HPDE6-E6E7 (cell line): ENCODE data around the gene APOH.
"Not testable (repeated sequence)": the region's sequence is repeated elsewhere in the genome, so short reads cannot be mapped to it uniquely, and the experiment has no call there.

ENCODE experiments used
- DNase-seq: peaks from one replicate; pipeline ENCODE4 v3.0.0; 2011; ENCODE audit warnings: missing footprints; ENCODE audit errors: extremely low spot score

Gene APOH, protein sequence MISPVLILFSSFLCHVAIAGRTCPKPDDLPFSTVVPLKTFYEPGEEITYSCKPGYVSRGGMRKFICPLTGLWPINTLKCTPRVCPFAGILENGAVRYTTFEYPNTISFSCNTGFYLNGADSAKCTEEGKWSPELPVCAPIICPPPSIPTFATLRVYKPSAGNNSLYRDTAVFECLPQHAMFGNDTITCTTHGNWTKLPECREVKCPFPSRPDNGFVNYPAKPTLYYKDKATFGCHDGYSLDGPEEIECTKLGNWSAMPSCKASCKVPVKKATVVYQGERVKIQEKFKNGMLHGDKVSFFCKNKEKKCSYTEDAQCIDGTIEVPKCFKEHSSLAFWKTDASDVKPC

DNA sequence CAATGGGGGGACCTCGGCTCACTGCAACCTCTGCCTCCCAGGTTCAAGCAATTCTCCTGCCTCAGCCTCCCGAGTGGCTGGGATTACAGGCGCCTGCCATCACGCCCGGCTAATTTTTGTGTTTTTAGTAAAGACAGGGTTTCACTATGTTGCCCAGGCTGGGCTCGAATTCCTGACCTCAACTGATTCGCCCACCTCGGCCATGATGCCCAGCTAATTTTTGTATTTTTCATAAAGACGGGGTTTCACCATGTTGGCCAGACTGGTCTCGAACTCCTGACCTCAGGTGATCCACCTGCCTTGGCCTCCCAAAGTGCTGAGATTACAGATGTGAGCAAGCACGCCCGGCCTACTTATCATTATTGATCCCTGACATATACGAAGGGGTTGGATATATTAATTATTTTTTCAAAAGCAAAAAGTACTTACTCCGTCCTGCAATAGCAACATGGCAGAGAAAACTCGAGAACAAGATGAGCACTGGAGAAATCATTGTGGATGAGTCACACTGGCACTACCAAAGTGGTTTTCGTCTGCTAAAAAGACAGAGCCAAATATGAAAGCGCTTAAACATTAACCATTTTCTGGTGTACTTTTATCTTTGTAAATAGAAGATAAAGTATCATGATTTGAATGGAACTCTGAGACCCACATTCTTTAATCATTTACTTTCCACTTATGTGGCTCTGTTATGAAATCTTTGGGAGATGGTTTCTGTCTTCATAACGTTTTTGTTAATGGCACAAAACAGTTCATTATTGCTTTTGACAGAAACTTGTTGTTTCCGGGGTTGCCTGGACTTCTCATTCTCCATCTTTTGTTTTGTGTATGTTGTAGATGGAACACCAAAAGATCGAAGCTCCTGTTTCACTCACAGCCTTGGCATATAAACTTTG lies at the start of gene APOH:
TSS of gene APOH (minus strand) at position 529 of the 896 bp plus-strand sequence. CDS start at position 493, 36 bp downstream.
- DNase-seq: no peak

DNA sequence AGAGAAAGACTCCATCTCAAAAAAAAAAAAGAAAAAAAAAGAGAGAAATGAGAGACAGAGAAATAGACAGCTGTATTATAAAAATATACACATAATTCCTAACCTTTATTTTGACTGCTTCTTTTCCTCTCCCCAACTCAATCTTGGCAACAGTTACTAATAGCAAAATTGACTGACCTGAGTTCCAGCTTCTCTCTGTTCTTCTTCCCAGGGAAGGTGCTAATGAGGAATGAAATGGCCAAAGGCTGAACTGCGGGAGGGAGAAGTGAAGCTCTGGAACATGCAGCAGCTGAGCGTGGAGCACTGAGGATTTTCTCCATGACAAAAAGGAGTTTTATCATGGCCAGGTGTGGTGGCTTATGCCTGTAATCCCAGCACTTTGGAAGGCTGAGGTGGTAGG lies 48.0 kb upstream of the APOH start:
- no peak for DNase-seq

DNA sequence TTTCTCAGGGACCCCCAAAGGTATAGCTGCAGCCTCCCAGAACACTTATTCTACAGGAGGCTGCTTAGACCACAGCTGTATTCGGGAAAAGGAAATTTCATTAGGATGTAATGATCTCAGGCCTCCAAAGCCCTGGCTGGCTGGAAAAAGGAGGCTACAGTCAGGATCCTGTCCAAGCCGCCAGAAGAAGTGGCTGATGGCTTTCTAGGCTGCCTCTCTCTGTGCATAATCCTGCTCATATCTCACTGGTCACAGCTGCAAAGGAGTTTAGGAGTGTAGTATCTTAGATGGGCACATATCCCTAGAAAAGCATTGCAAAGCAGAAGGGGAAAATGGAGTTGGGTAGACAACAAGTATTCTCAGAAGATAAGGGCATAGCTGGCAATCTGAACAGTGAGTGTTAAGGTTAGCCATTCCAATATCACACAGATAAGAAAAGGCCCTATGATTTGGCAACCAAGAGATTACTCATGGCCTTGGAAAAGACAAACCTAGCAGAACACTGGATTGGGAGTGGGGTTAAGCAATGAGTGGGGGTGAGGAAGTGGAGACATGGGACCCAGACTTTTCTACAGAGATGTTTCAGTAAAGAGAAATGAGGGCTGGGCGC lies 47.2 kb upstream of the APOH start:
- no peak for DNase-seq

DNA sequence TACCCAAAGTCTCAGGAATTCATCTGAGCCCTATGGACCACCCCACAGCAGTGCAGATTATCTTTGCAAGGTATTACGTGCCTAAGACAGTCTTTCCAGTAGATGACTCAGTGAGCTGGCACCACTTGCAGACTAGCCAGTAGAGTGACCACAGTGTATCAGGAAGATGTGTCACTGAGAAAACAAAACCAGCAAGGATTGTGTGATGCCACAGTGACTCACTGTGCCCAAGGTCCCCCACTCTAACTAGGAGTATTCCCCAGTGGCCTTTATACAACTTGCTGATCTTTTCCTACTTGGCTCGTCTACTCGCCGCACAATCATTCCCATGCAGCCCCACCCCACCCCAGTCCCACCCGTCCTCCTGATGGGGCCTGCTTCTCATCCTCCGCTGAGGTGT lies 46.4 kb upstream of the APOH start:
- peak; percentile 91 for DNase-seq

DNA sequence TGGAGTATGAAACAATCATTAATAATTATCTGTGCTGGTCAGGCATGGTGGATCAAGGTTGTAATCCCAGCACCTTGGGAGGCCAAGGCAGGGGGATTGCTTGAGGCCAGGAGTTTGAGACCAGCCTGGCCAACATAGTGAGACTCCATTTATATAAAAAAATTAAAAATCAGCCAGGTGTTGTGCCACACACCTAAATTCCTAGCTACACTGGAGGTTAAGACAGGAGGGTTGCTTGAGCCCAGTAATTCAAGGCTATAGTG lies 44.3 kb upstream of the APOH start:
- DNase-seq: no peak

DNA sequence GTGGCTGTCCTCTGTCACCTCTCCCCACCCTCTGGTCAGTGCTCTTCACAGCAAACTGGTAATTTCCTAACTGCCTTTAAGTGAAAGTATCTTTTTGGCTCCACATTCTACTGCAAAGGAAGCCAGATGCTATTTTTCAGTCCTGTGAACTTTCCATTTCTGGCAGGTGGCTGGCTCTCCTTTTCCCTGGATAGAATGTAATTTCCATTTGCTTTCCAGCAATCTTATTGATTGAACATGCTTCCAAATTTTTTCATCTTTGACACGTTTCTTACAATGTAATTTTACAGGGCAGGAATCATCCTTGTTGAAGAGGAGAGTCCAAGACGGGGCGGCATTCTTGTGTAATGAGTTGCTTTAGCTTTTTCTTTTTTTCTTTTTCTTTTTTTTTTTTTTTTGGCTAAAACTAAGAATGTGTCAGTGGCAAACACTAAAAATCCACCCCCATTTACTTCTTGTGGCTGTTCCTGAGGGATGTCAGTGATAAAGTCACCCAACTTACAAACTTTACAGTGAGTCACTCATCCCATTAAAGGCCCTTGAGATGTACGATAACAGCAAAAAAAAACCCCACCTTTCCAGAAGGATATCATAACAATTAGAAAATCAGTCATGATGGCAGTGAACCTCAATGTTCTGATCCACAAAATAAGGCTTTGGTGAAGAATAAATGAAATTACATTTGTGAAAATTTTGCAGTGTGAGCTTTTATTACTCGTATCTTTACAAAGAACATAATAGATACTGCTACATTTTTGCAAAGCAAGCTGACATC lies 43.8 kb upstream of the APOH start:
- no peak for DNase-seq

DNA sequence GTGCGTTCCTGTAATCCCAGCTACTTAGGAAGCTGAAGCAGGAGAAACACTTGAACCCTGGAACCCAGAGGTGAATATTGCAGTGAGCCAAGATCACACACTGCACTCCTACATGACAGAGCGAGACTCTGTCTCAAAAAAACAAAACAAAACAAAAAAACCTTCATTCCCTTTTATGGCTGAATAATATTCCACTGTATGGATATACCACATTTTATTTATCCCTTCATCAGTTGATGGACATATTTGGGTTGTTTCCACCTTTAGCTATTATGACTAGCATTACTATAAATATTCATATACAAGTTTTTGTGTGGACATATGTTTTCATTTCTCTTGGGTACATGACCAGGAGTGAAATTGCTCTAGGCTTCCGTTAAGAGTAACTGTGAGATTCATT lies 42.3 kb upstream of the APOH start:
- DNase-seq: no peak

DNA sequence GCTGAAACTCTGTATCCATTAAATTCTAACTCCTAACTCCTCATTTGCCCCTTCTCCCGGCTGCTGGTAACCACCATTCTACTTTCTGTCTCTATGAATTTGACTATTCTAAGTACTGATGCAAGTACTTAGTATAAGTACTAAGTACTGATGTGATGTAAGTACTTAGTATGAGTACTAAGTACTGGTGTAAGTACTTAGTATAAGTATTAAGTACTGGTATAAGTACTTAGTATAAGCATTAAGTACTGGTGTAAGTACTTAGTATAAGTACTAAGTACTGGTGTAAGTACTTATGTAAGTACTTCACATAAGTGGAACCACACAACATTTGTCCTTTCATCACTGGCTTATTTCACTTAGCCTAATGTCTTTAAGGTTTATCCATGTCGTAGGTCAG lies 40.9 kb upstream of the APOH start:
- no peak for DNase-seq

DNA sequence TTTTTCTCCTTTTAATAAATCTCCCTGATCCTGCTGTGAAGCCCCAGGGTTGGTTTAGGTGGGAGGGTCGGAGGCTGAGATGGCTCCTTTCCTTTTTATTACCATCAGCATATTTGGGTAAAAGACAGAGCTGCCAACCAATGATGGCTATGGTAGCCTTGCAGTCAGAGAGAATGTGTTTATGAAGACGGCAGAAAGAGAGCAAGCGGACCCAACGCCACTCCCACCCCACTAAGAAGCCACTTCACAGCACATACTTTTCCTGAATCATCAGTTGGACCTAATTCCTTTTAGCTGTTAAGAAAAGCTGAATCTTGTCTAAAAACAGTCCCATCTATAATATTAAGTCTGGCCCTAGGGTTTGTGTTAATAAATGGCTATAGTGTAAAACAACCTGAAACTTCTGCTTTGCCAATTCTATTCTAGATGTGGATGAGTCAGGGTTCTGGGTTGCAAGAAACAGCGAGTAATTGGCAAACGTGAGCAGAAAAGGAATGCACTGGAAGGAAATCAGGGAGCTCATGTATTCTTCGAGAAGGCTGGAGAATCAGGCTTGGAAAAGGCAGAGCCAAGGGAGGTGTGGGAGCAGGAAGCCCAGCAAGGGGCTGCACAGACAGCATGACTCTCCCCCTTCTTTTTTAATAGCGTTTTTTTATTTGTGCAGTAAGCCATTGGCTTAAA lies 39.2 kb upstream of the APOH start:
- DNase-seq: no peak

DNA sequence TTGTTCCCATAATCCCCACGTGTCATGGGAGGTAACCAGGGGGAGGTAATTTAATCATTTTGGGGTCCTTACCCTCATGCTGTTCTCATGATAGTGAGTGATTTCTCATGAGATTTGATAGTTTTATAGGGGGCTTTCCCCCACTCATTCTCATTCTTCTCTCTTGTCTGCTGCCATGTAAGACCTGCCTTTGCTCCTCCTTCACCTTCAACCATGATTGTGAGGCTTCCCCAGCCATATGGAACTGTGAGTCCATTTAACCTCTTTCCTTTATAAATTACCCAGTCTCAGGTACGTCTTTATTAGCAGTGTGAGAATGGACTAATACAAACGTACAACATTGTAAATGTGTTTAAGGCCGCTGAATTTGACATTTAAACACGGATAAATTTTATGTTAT lies 35.5 kb upstream of the APOH start:
- DNase-seq: no peak

DNA sequence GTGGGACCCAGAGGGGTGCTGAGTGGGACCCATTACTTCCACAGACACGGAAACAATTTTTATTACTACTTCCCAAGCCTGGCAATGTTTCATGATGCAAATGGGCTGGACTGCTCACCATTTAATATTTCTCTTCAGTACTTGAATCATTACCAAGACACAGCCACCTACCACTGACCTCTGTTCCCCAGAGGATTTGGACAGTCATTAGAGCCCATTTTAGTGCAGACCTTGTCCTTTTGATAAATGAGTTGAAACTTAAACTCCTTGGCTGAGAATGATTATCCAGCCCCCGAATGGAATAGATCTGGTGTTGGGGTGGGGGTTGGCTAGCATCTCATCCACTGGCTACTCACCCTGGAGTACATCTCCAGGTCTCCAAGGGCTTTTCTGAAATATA lies 33.6 kb upstream of the APOH start:
- DNase-seq: no peak

DNA sequence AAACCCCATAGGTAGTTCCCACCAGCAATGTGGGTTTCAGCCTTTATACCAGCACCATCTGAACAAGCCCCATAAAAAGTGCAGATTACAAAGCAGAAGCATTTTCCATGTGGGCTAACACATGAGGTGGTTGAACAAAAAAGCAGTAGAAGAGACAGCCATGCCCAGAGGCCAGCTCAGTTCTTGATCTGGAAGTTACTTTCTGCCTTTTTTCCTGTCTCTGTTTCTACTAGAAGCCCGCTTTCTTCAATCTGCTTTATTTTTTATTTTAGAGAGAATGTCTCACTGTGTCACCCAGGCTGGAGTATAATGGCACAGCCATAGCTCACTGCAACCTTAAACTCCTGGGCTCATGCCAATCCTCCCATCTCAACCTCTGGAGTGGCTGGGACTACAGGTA lies 31.5 kb upstream of the APOH start:
- no peak for DNase-seq

DNA sequence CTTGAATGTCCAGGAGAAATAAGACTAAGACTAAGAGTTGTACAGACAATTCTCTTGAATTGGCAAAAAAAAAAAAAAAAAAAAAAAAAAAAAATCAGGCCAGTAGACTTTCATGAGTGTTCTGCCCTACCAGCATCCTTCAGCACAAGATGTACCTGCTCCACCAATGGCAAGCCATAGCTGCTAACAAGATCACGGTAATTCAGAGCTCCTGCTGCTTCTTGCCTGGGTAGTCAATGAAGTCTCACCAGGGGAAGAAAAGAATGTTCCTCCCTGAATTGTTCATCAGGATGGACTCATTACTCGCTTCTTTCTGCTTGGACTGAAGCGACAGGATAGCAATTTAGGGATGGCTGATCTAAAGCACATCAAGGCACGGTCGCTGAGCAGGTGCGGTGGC lies 31.1 kb upstream of the APOH start:
- DNase-seq: no peak

DNA sequence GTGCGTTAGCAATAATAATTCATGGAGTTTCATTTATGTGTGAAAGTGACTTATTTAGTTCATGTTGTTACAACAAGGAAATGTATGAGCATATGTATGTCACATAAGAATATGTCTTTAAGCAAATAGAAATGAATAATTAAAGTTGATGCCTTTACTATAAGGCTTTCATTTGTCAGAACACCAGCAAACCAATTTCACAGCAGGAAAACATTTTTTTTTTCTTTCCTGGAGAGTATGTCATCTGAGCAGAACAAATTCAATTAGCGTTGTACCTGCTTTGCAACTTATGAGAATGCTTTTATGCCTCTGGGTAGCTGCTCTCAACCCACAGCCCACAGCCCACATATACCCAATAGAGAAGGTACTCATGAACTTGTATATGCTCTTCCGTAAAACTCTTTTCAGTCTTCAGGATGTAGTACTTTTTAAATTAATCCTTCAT lies 26.3 kb upstream of the APOH start:
- DNase-seq: no peak

DNA sequence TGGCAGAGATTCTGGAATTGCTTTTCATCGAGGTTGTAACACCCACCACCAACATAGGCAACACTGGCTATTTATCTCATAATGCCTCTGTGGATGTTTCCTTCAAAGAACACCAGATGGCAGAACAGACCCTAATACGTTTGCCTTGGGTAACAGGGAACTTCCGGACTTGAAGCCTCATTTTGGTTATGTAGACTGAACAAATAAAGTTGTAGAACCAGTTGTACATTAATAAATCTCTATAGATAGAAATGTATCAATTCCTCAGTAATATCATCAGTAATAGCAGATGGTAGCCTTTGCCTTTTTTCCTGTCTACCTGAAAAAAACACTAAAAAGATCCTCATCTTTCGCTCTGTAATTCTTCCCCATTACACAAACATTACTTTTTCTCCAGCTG lies 25.9 kb upstream of the APOH start:
- no peak for DNase-seq

DNA sequence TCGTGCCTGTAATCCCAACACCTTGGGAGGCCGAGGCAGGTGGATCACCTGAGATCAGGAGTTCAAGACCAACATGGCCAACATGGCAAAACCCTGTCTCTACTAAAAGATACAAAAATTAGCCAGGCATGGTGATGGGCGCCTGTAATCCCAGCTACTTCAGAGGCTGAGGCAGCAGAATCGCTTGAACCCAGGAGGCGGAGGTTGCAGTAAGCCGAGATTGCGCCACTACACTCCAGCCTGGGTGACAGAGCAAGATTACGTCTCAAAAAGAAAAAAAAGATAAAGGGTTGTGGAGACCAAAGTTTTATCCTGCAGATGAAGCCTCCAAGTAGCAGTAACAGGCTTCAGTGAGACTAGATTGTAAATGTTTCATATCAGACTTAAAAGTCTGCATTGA lies 24.2 kb upstream of the APOH start:
- not testable (repeated sequence) for DNase-seq

DNA sequence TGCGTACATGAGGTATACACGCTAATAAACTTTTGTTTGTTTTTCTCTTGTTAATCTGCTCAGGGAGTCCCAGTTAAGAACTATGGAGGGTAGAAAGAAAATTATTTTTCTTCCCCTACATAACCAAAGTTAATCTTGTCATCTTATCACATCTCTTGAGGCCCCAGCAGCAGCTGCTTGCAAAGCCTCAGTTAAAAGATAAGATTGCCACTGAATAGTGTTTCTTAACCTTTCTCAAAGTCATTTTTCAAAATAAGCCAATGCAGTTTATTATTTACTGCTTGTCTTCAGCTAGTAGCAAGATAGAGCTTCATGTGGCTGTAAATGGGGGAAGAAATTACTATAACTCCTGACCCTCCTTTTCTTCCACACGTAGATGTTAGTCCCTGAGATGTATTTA lies 21.5 kb upstream of the APOH start:
- no peak for DNase-seq

DNA sequence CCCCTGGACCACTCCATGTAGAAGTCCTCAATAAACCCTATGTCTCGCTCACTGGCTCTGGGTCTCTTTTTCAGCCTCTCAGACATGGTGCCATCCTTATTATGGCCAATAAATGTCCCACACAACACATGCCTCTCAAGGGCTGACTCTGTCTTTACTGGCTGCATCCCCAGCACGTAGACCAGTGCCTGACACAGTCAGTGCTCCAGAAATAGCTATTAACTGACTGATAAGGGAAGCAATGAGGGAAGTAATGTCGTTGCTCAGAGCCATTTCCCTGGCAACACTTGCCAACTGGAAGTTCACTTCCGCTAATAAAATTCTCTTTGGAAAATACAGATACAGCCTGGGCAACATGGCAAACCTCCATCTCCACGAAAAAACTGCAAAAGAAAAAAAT lies 19.1 kb upstream of the APOH start:
- no peak for DNase-seq

DNA sequence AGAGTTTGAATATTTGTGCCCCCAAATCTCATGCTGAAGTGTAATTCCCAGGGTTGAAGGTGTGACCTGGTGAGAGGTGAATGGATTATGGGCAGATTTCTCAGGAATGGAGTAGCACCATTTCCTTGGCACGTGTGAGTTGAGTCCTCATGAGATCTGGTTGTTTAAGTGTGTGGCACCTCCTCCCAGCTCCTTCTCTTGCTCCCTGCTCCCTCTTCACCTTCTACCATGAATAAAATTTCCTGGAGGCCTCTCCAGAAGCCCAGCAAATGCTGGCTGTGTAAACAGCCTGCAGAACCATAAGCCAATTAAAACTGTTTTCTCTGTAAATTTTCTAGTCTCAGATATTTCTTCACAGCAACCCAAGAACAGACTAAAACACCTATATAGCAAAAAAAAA lies 12.6 kb upstream of the APOH start:
- no peak for DNase-seq

DNA sequence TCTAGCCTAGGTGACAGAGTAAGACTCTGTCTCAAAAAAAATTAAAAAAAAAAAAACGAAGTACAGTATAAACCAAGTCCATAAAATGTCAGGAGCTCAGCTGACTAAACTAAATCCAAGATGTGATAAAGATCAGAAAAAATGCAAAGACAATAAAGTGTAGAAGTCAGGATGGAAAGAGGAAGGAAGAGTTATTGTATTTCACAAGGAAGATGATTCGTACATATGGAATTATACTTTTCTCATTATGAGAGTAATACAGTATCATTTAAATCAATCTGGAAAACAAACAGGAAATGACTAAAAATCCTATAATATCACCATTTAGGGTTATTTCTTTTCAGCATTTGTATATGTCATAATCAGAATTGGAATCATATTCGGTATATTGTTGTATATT lies 11.4 kb upstream of the APOH start:
- DNase-seq: no peak

DNA sequence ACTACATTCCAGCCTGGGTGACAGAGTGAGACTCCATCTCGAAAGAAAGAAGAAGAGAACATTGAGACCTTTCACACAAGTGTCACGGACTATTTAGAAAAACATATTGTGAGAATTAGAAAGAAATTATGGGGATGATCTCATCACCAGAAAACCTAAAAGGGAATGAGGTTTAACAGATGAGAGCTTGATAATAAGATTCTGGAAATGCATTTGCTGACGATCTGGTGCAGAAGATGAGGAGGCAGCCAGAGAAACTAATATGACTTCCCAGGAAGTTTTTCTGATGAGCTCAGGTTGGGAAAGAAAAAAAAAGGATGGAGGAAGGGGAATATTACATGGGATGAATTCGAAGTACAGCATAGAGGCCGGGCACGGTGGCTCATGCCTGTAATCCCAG lies 10.8 kb upstream of the APOH start:
- no peak for DNase-seq
